Neuronal stem cell (in vitro differentiated cells): Measurements from ENCODE around the gene PATJ.

Source experiments
- DNase-seq: peaks from one replicate; pipeline ENCODE4 v3.0.0-alpha.2; 2013; ENCODE audit warnings: low spot score
- H2AFZ ChIP-seq: one replicate; pipeline ENCODE4 v1.6.1; 2013; ENCODE audit warnings: mild to moderate bottlenecking, low read length, inconsistent platforms
- H2AK5ac ChIP-seq: 2 replicates; pipeline ENCODE4 v1.6.1; 2013; ENCODE audit warnings: low read depth, mild to moderate bottlenecking, inconsistent platforms, low read length, moderate library complexity, mixed read lengths
- H2BK120ac ChIP-seq: 2 replicates; pipeline ENCODE4 v1.6.1; 2013; ENCODE audit warnings: low read depth, mild to moderate bottlenecking, inconsistent platforms, low read length, moderate library complexity, mixed read lengths
- H2BK12ac ChIP-seq: one replicate; pipeline ENCODE4 v1.6.1; 2013; ENCODE audit warnings: low read length, inconsistent platforms
- H2BK15ac ChIP-seq: 2 replicates; pipeline ENCODE4 v1.6.1; 2013; ENCODE audit warnings: mild to moderate bottlenecking, low read length, inconsistent platforms, mixed read lengths
- H2BK5ac ChIP-seq: one replicate; pipeline ENCODE4 v1.6.1; 2013; ENCODE audit warnings: inconsistent platforms, mild to moderate bottlenecking, low read length, moderate library complexity
- H3K14ac ChIP-seq: one replicate; pipeline ENCODE4 v1.6.1; 2013; ENCODE audit warnings: low read length, inconsistent platforms
- H3K18ac ChIP-seq: 2 replicates; pipeline ENCODE4 v1.6.1; 2013; ENCODE audit warnings: low read length, inconsistent platforms
- H3K23ac ChIP-seq: 2 replicates; pipeline ENCODE4 v1.6.1; 2013; ENCODE audit warnings: low read depth, mild to moderate bottlenecking, mixed read lengths, low read length, inconsistent platforms; ENCODE audit not compliant: poor library complexity
- H3K27ac ChIP-seq: replicated peaks from 3 replicates; pipeline ENCODE4 v1.5.1; 2013; ENCODE audit warnings: low read length, inconsistent platforms
- H3K27me3 ChIP-seq, 3 experiments: 2 replicates each; pipeline ENCODE4 v1.6.1; 2013; ENCODE audit warnings: low read length in 3 of 3, mild to moderate bottlenecking in 2 of 3, inconsistent platforms in 1 of 3, low read depth in 1 of 3, mixed read lengths in 1 of 3, moderate library complexity in 1 of 3; ENCODE audit not compliant: control insufficient read depth in 3 of 3, insufficient read depth in 3 of 3
- H3K36me3 ChIP-seq, 2 donors: replicated peaks in 1 of 2; 2 replicates each; pipeline ENCODE4 v1.6.1; 2013; ENCODE audit warnings: low read length in 2 of 2; ENCODE audit not compliant: control insufficient read depth in 2 of 2, insufficient read depth in 2 of 2
- H3K4ac ChIP-seq: 2 replicates; pipeline ENCODE4 v1.6.1; 2013; ENCODE audit warnings: inconsistent platforms, mild to moderate bottlenecking, low read length, moderate library complexity
- H3K4me1 ChIP-seq, 2 donors: 1 replicate in 1 of 2; 2 replicates in 1 of 2; pipeline ENCODE4 v1.6.1; 2013; ENCODE audit warnings: low read length in 2 of 2, low read depth in 1 of 2; ENCODE audit not compliant: control insufficient read depth in 2 of 2, insufficient read depth in 1 of 2
- H3K4me2 ChIP-seq: one replicate; pipeline ENCODE4 v1.6.1; 2013; ENCODE audit warnings: mild to moderate bottlenecking, low read length, inconsistent platforms; ENCODE audit not compliant: insufficient read depth, poor library complexity, severe bottlenecking
- H3K4me3 ChIP-seq, 2 donors: 2 replicates each; pipeline ENCODE4 v1.5.1; 2013; ENCODE audit warnings: low read length in 2 of 2, mild to moderate bottlenecking in 2 of 2, inconsistent platforms in 1 of 2, moderate library complexity in 1 of 2
- H3K79me1 ChIP-seq: one replicate; pipeline ENCODE4 v1.6.1; 2013; ENCODE audit warnings: low read depth, mild to moderate bottlenecking, inconsistent platforms, low read length, moderate library complexity
- H3K9ac ChIP-seq: one replicate; pipeline ENCODE4 v1.6.1; 2013; ENCODE audit warnings: mild to moderate bottlenecking, low read depth, low read length, inconsistent platforms; ENCODE audit not compliant: poor library complexity
- H3K9me3 ChIP-seq, 2 donors: replicated peaks in 1 of 2; 2 replicates each; pipeline versions ENCODE3 to v1.6.1; 2013; ENCODE audit warnings: low read length in 2 of 2, mild to moderate bottlenecking in 2 of 2, inconsistent platforms in 1 of 2, low read depth in 1 of 2, mixed read lengths in 1 of 2, moderate library complexity in 1 of 2; ENCODE audit not compliant: control insufficient read depth in 2 of 2, insufficient read depth in 1 of 2
- H4K8ac ChIP-seq: one replicate; pipeline ENCODE4 v1.6.1; 2013; ENCODE audit warnings: low read depth, mild to moderate bottlenecking, inconsistent platforms, low read length, moderate library complexity
- H4K91ac ChIP-seq: one replicate; pipeline ENCODE4 v1.6.1; 2013; ENCODE audit warnings: low read length, low read depth, mild to moderate bottlenecking, inconsistent platforms; ENCODE audit not compliant: poor library complexity
- WGBS, 2 donors: extraction: QIAGEN DNeasy Blood & Tissue Kit; methylation state at CpG; one replicate each; pipeline ENCODE4 v1.1.7; 2013; ENCODE audit warnings: missing lambda C conversion rate in 2 of 2, mixed read lengths in 1 of 2; ENCODE audit not compliant: insufficient read length in 2 of 2, insufficient replicate concordance in 1 of 2; ENCODE audit errors: extremely low coverage in 2 of 2; 5-methylcytosine and 5-hydroxymethylcytosine counted together

Gene PATJ

GRCh38 chr1:62208970-62209369, 466.7 kb downstream of the PATJ start:
- Histone ChIP-seq H4K91ac (no peak overlapping the region), H2AFZ (no peak overlapping the region), H3K14ac (no peak overlapping the region), H3K18ac (no peak overlapping the region), H3K4ac (no peak overlapping the region), H3K9me3 (peaks cover 2 to 16% of the 10 kb centered on the region in 2 donors), H3K27ac (no peak overlapping the region), H3K27me3 (no peaks in the 10 kb centered on the region), H2BK12ac (no peak overlapping the region), H2BK15ac (no peak overlapping the region), H3K79me1 (peaks cover 4% of the 10 kb centered on the region), H3K9ac (no peak overlapping the region), H3K4me3 (no peak overlapping the region), H2AK5ac (no peak overlapping the region), H3K23ac (no peak overlapping the region), H2BK5ac (no peak overlapping the region), H3K4me1 (no peaks in the 10 kb centered on the region), H4K8ac (no peak overlapping the region), H3K36me3 (peaks cover 0 to 21% of the 10 kb centered on the region in 2 donors), H3K4me2 (no peak overlapping the region), H2BK120ac (no peak overlapping the region)
- DNase-seq: no peak
- no CpG with 5 or more reads among the region's 1 CpG for WGBS, 2 donors

GRCh38 chr1:62209931-62210595, 467.8 kb downstream of the PATJ start:
- H3K36me3 ChIP-seq: peaks cover 0 to 17% of the 10 kb centered on the region in 2 donors
- no peak overlapping the region for H3K23ac ChIP-seq
- H2BK120ac ChIP-seq: no peak overlapping the region
- no peak overlapping the region for H2AFZ ChIP-seq
- no peak overlapping the region for H2BK12ac ChIP-seq
- no peak overlapping the region for H2BK5ac ChIP-seq
- no peak overlapping the region for H3K18ac ChIP-seq
- no peak overlapping the region for H3K4ac ChIP-seq
- H3K27ac ChIP-seq: no peak overlapping the region
- H2AK5ac ChIP-seq: no peak overlapping the region
- DNase-seq: no peak
- no CpG with 5 or more reads among the region's 1 CpG for WGBS, 2 donors
- no peak overlapping the region for H3K4me3 ChIP-seq
- no peaks in the 10 kb centered on the region for H3K4me1 ChIP-seq
- peaks cover 2 to 12% of the 10 kb centered on the region in 2 donors for H3K9me3 ChIP-seq
- no peak overlapping the region for H4K91ac ChIP-seq
- no peak overlapping the region for H3K14ac ChIP-seq
- peaks cover 3% of the 10 kb centered on the region for H3K79me1 ChIP-seq
- H3K9ac ChIP-seq: no peak overlapping the region
- no peak overlapping the region for H3K4me2 ChIP-seq
- H2BK15ac ChIP-seq: no peak overlapping the region
- no peak overlapping the region for H4K8ac ChIP-seq
- no peaks in the 10 kb centered on the region for H3K27me3 ChIP-seq

GRCh38 chr1:62210960-62211359, 468.7 kb downstream of the PATJ start:
- Histone ChIP-seq H3K4me1 (no peaks in the 10 kb centered on the region), H2AK5ac (no peak overlapping the region), H3K36me3 (peaks cover 0 to 14% of the 10 kb centered on the region in 2 donors), H3K27ac (no peak overlapping the region), H3K4ac (no peak overlapping the region), H3K4me3 (no peak overlapping the region), H2BK12ac (no peak overlapping the region), H4K8ac (no peak overlapping the region), H2BK15ac (no peak overlapping the region), H3K23ac (no peak overlapping the region), H3K18ac (no peak overlapping the region), H2BK120ac (no peak overlapping the region), H3K27me3 (no peaks in the 10 kb centered on the region), H3K14ac (no peak overlapping the region), H2BK5ac (no peak overlapping the region), H3K79me1 (peaks cover 3% of the 10 kb centered on the region), H4K91ac (no peak overlapping the region), H3K9ac (no peak overlapping the region), H2AFZ (no peak overlapping the region), H3K4me2 (no peak overlapping the region), H3K9me3 (peaks cover 2 to 10% of the 10 kb centered on the region in 2 donors)
- DNase-seq: no peak
- no CpG with 5 or more reads among the region's 1 CpG for WGBS, 2 donors

- Histone ChIP-seq H3K14ac (no peak overlapping the region), H2AK5ac (no peak overlapping the region), H3K27me3 (no peaks in the 10 kb centered on the region), H3K4me3 (no peak overlapping the region), H3K4me2 (no peak overlapping the region), H2BK120ac (no peak overlapping the region), H4K8ac (no peak overlapping the region), H2BK15ac (no peak overlapping the region), H3K4ac (no peak overlapping the region), H3K79me1 (peaks cover 3% of the 10 kb centered on the region), H3K36me3 (peaks cover 0 to 13% of the 10 kb centered on the region in 2 donors), H3K27ac (no peak overlapping the region), H4K91ac (no peak overlapping the region), H2AFZ (no peak overlapping the region), H3K9ac (no peak overlapping the region), H3K4me1 (no peaks in the 10 kb centered on the region), H3K23ac (no peak overlapping the region), H3K18ac (no peak overlapping the region), H2BK12ac (no peak overlapping the region), H3K9me3 (peaks cover 2 to 9% of the 10 kb centered on the region in 2 donors), H2BK5ac (no peak overlapping the region)
- DNase-seq: no peak
- no CpG with 5 or more reads among the region's 6 CpGs for WGBS, 2 donors
Observed at GRCh38 chr1:62212411-62212810, 470.1 kb downstream of the PATJ start.
